ENCODE results near the gene UNC5C. TPM values are rescaled to one million over a fixed set of nuclear protein-coding genes. Genes with fewer than 3 reads are reported as not detected.

The UNC5C gene
- total and polyA plus RNA-seq, 10 of the 15 experiments (the other 5 are each of a cell fraction or from before 2014, with no cell fraction given): 0.02 to 2.0 (median 0.15) TPM; not detected in 1

DNA sequence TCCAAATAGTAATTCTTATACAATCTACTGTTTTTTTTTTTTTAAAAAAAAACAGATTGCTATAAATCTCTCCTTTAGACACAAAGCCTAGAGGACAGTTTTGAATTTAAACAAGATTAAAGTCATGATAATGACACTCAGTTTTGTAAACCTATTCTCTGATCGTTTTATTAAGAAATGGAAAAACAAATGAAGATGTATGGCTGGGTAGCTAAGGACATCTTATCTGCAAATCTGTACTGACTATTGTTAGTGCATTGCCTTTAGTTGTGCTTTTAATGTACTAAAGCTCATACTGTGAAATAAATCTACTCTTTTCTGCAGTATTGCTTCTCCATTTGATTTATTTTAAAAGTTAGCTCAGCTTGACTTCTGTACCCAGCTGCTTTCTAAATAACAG, 155.0 kb downstream of the UNC5C start:
- intact Hi-C loops (cut with micrococcal nuclease; ENCODE audit: unreplicated experiment) (no loop called here), in situ Hi-C loops (cut with MboI) (no loop called here)
- ChIA-PET CTCF (interaction anchor here (0.6 to 0.7 kb wide), 2 partner anchors 34 to 438 kb away, joined by 3 read pairs; no protein-coding TSS in a partner anchor), SMC1A (ENCODE audit: uncharacterized antibody, unreplicated experiment) (interaction anchor here (1.0 kb wide), 1 partner anchor 104 kb away, joined by 3 read pairs; no protein-coding TSS in a partner anchor), POLR2A (no interaction called here), RAD21 (ENCODE audit: unreplicated experiment) (no interaction called here)
- Histone ChIP-seq H4K20me1 (ENCODE audit: control insufficient read depth, insufficient read depth) (no peaks in the 10 kb centered on the region), H3K4me2 (ENCODE audit: control insufficient read depth, insufficient read depth) (no peak overlapping the region), H3K4me3 (no peak overlapping the region), H3K27me3 (replicated peaks in 1 of 2; ENCODE audit: control insufficient read depth in 2 of 2, insufficient read depth in 2 of 2, low read length in 1 of 2) (no peaks in the 10 kb centered on the region), H3K79me2 (ENCODE audit: control insufficient read depth, insufficient read depth, low read length) (no peaks in the 10 kb centered on the region), H3K9me3 (replicated peaks; ENCODE audit: control insufficient read depth, insufficient read depth, low read length) (no peaks in the 10 kb centered on the region), H3K27ac (ENCODE audit: control insufficient read depth, insufficient read depth) (no peak overlapping the region), H3K4me1 (ENCODE audit: control insufficient read depth, insufficient read depth, low read length) (no peaks in the 10 kb centered on the region), H3K36me3 (ENCODE audit: control insufficient read depth in 2 of 2, insufficient read depth in 2 of 2, low read length in 1 of 2) (no peaks in the 10 kb centered on the region), H3K9ac (ENCODE audit: control insufficient read depth, insufficient read depth, low read length) (no peak overlapping the region), H2AFZ (ENCODE audit: control insufficient read depth, low read depth, low read length) (no peak overlapping the region)
- 0% methylated on average over 1 of the region's 1 CpG for WGBS (ENCODE audit: insufficient coverage, insufficient replicate concordance, low lambda C conversion rate, missing lambda C conversion rate)
- FAIRE-seq (no peak), DNase-seq (ENCODE audit: low read depth, low spot score) (no peak), ATAC-seq (no peak)
- no TSS peak for BruUV-seq (replicated peaks)
- no peak for TF ChIP-seq MTA3 (IDR thresholded peaks at IDR 0.05; ENCODE audit: borderline replicate concordance, low read length)
- no peak for TF ChIP-seq NBN (IDR thresholded peaks at IDR 0.05)
- no peak for TF ChIP-seq RAD21 (IDR thresholded peaks at IDR 0.05; ENCODE audit: insufficient read depth, low read depth, low read length)
- no peak for TF ChIP-seq BHLHE40 (IDR thresholded peaks at IDR 0.05; ENCODE audit: borderline replicate concordance in 1 of 2, low read depth in 2 of 2, low read length in 1 of 2)
- no peak for TF ChIP-seq TARDBP (IDR thresholded peaks at IDR 0.05; ENCODE audit: borderline replicate concordance)
- TF ChIP-seq, protein P1, sequence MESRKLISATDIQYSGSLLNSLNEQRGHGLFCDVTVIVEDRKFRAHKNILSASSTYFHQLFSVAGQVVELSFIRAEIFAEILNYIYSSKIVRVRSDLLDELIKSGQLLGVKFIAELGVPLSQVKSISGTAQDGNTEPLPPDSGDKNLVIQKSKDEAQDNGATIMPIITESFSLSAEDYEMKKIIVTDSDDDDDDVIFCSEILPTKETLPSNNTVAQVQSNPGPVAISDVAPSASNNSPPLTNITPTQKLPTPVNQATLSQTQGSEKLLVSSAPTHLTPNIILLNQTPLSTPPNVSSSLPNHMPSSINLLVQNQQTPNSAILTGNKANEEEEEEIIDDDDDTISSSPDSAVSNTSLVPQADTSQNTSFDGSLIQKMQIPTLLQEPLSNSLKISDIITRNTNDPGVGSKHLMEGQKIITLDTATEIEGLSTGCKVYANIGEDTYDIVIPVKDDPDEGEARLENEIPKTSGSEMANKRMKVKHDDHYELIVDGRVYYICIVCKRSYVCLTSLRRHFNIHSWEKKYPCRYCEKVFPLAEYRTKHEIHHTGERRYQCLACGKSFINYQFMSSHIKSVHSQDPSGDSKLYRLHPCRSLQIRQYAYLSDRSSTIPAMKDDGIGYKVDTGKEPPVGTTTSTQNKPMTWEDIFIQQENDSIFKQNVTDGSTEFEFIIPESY (IDR thresholded peaks at IDR 0.05): no peak
- TF ChIP-seq POU2F2 (IDR thresholded peaks at IDR 0.05; ENCODE audit: borderline replicate concordance, low read depth, low read length): no peak
- TF ChIP-seq NFXL1 (IDR thresholded peaks at IDR 0.05; ENCODE audit: borderline replicate concordance): no peak
- TF ChIP-seq, protein P2, sequence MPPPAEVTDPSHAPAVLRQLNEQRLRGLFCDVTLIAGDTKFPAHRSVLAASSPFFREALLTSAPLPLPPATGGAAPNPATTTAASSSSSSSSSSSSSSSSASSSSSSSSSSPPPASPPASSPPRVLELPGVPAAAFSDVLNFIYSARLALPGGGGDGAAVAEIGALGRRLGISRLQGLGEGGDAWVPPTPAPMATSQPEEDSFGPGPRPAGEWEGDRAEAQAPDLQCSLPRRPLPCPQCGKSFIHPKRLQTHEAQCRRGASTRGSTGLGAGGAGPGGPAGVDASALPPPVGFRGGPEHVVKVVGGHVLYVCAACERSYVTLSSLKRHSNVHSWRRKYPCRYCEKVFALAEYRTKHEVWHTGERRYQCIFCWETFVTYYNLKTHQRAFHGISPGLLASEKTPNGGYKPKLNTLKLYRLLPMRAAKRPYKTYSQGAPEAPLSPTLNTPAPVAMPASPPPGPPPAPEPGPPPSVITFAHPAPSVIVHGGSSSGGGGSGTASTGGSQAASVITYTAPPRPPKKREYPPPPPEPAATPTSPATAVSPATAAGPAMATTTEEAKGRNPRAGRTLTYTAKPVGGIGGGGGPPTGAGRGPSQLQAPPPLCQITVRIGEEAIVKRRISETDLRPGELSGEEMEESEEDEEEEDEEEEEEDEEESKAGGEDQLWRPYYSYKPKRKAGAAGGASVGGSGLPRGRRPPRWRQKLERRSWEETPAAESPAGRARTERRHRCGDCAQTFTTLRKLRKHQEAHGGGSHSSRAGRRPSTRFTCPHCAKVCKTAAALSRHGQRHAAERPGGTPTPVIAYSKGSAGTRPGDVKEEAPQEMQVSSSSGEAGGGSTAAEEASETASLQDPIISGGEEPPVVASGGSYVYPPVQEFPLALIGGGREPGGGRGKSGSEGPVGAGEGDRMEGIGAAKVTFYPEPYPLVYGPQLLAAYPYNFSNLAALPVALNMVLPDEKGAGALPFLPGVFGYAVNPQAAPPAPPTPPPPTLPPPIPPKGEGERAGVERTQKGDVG (CRISPR knock-in tag; IDR thresholded peaks at IDR 0.05): no peak
- TF ChIP-seq PAX5 (IDR thresholded peaks at IDR 0.05; ENCODE audit: borderline replicate concordance, low read depth, low read length): no peak
- no peak for TF ChIP-seq HDAC2 (IDR thresholded peaks at IDR 0.05)
- TF ChIP-seq YY1 (IDR thresholded peaks at IDR 0.05; ENCODE audit: low read depth, low read length): no peak
- no peak for TF ChIP-seq IKZF2 (IDR thresholded peaks at IDR 0.05)
- TF ChIP-seq CEBPB (IDR thresholded peaks at IDR 0.05; ENCODE audit: borderline replicate concordance in 1 of 2, low read depth in 2 of 2, low read length in 2 of 2): no peak
- TF ChIP-seq PRDM15 (CRISPR knock-in tag; IDR thresholded peaks at IDR 0.05): no peak
- no peak for TF ChIP-seq IKZF1 (conservative IDR thresholded peaks at IDR 0.05)

All from GM12878 (cell line).